Liver (tissue), 3 donors: ENCODE measurements around the gene SERPINA6.

ENCODE experiments used
- EGR1 ChIP-seq, 2 donors: IDR thresholded peaks; 2 replicates each; pipeline ENCODE4 v1.6.1; 2016 to 2018; ENCODE audit warnings: antibody characterized with exemption in 2 of 2, low read depth in 2 of 2
- FOXA2 ChIP-seq: IDR thresholded peaks from 2 replicates; pipeline ENCODE4 v1.6.1; 2016; ENCODE audit warnings: antibody characterized with exemption
- GABPA ChIP-seq, 2 donors: IDR thresholded peaks in 1 of 2; conservative IDR thresholded peaks in 1 of 2; 2 replicates each; pipeline ENCODE4 v1.6.1; 2016; ENCODE audit warnings: antibody characterized with exemption in 2 of 2, mild to moderate bottlenecking in 1 of 2, moderate library complexity in 1 of 2
- HNF4A ChIP-seq, 2 donors: conservative IDR thresholded peaks; 2 replicates each; pipeline ENCODE4 v1.6.1; 2016; ENCODE audit warnings: antibody characterized with exemption in 2 of 2, mild to moderate bottlenecking in 2 of 2
- JUND ChIP-seq, 2 donors: IDR thresholded peaks; 2 replicates each; pipeline ENCODE4 v1.6.1; 2016; ENCODE audit warnings: antibody characterized with exemption in 2 of 2
- RAD21 ChIP-seq, 2 donors: IDR thresholded peaks; 2 replicates each; pipeline ENCODE4 v1.6.1; 2016; ENCODE audit warnings: antibody characterized with exemption in 2 of 2, mild to moderate bottlenecking in 2 of 2
- RXRA ChIP-seq, 2 donors: IDR thresholded peaks; 2 replicates each; pipeline ENCODE4 v1.6.1; 2017 to 2018; ENCODE audit warnings: antibody characterized with exemption in 2 of 2, mild to moderate bottlenecking in 1 of 2
- SP1 ChIP-seq: IDR thresholded peaks from 2 replicates; pipeline ENCODE4 v1.6.1; 2018; ENCODE audit warnings: antibody characterized with exemption, mild to moderate bottlenecking
- TF ChIP-seq, protein P1 (sequence below): fragments of 150-350 bp; IDR thresholded peaks from 2 replicates; pipeline ENCODE4 v1.5.1; 2017; ENCODE audit warnings: improper control_type of control experiment, low read depth, low read length; ENCODE audit not compliant: missing input control
- TF ChIP-seq, protein P2 (sequence below): IDR thresholded peaks from 2 replicates; pipeline ENCODE4 v1.6.1; 2016; ENCODE audit warnings: antibody characterized with exemption
- TF ChIP-seq, protein P3 (sequence below): IDR thresholded peaks from 2 replicates; pipeline ENCODE4 v1.6.1; 2016; ENCODE audit warnings: antibody characterized with exemption, mild to moderate bottlenecking
- donor health status: healthy.
- donor health status: healthy.

DNA sequence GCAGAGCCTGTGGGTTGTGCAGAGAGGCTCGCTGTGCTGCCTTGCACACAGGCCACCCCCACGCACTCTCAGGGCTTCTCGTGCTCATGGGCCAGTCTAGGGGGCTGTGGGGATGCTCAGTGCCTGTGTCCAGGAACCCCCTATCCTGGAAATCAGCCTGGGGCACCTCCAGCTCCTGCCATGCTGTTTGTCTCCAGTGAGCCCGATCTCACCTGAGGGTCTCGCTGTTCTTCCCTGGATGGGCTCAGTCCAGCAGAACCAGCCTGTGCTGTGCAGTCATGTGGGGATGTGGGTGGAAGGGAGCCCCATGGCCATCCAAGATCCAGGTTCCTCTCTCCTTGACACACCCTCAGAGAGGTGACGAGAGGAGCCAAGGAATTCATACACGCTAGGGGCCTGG is 38.5 kb upstream of the SERPINA6 start:
- TF ChIP-seq, protein P1, sequence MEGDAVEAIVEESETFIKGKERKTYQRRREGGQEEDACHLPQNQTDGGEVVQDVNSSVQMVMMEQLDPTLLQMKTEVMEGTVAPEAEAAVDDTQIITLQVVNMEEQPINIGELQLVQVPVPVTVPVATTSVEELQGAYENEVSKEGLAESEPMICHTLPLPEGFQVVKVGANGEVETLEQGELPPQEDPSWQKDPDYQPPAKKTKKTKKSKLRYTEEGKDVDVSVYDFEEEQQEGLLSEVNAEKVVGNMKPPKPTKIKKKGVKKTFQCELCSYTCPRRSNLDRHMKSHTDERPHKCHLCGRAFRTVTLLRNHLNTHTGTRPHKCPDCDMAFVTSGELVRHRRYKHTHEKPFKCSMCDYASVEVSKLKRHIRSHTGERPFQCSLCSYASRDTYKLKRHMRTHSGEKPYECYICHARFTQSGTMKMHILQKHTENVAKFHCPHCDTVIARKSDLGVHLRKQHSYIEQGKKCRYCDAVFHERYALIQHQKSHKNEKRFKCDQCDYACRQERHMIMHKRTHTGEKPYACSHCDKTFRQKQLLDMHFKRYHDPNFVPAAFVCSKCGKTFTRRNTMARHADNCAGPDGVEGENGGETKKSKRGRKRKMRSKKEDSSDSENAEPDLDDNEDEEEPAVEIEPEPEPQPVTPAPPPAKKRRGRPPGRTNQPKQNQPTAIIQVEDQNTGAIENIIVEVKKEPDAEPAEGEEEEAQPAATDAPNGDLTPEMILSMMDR: no peak
- TF ChIP-seq SP1: no peak
- no peak for TF ChIP-seq RAD21 (IDR thresholded peaks at IDR 0.05)
- TF ChIP-seq EGR1 (IDR thresholded peaks at IDR 0.05; ENCODE audit: low read depth in 2 of 2): no peak
- TF ChIP-seq RXRA (IDR thresholded peaks at IDR 0.05): no peak
- TF ChIP-seq GABPA (IDR thresholded peaks at IDR 0.05 in 1 of 2, conservative IDR thresholded peaks at IDR 0.05 in 1 of 2): no peak
- no peak for TF ChIP-seq JUND (IDR thresholded peaks at IDR 0.05)
- no peak for TF ChIP-seq HNF4A (conservative IDR thresholded peaks at IDR 0.05)
- TF ChIP-seq, protein P2, sequence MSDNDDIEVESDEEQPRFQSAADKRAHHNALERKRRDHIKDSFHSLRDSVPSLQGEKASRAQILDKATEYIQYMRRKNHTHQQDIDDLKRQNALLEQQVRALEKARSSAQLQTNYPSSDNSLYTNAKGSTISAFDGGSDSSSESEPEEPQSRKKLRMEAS: no peak
- no peak for TF ChIP-seq FOXA2
- TF ChIP-seq, protein P3, sequence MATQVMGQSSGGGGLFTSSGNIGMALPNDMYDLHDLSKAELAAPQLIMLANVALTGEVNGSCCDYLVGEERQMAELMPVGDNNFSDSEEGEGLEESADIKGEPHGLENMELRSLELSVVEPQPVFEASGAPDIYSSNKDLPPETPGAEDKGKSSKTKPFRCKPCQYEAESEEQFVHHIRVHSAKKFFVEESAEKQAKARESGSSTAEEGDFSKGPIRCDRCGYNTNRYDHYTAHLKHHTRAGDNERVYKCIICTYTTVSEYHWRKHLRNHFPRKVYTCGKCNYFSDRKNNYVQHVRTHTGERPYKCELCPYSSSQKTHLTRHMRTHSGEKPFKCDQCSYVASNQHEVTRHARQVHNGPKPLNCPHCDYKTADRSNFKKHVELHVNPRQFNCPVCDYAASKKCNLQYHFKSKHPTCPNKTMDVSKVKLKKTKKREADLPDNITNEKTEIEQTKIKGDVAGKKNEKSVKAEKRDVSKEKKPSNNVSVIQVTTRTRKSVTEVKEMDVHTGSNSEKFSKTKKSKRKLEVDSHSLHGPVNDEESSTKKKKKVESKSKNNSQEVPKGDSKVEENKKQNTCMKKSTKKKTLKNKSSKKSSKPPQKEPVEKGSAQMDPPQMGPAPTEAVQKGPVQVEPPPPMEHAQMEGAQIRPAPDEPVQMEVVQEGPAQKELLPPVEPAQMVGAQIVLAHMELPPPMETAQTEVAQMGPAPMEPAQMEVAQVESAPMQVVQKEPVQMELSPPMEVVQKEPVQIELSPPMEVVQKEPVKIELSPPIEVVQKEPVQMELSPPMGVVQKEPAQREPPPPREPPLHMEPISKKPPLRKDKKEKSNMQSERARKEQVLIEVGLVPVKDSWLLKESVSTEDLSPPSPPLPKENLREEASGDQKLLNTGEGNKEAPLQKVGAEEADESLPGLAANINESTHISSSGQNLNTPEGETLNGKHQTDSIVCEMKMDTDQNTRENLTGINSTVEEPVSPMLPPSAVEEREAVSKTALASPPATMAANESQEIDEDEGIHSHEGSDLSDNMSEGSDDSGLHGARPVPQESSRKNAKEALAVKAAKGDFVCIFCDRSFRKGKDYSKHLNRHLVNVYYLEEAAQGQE: no peak
